Thoracic aorta (tissue), 2 donors: ENCODE measurements around the gene CPN2. TPM values are rescaled to one million over a fixed set of nuclear protein-coding genes. Genes with fewer than 3 reads are reported as not detected.

Experiments
- ATAC-seq: fragments of 150-250 bp; one replicate; pipeline ENCODE4 v1.8.0; 2017; ENCODE audit warnings: low read depth; ENCODE audit not compliant: insufficient number of reproducible peaks, low FRiP score
- DNase-seq: peaks from one replicate; pipeline ENCODE4 v3.0.0-alpha.2; 2020; ENCODE audit warnings: low spot score
- H3K27ac ChIP-seq, 2 donors: fragments of 200-600 bp; sonication (generic); 1 replicate in 1 of 2; 2 replicates in 1 of 2; pipeline ENCODE4 v1.5.1; 2016; ENCODE audit warnings: mild to moderate bottlenecking in 2 of 2, moderate library complexity in 2 of 2
- H3K27me3 ChIP-seq: fragments of 200-600 bp; sonication (generic); replicated peaks from 2 replicates; pipeline ENCODE4 v1.6.0; 2016; ENCODE audit warnings: mild to moderate bottlenecking; ENCODE audit not compliant: insufficient read depth
- H3K36me3 ChIP-seq: fragments of 200-600 bp; sonication (generic); one replicate; pipeline ENCODE4 v1.5.1; 2016
- H3K4me1 ChIP-seq, 2 donors: fragments of 200-600 bp; sonication (generic); 1 replicate in 1 of 2; 2 replicates in 1 of 2; pipeline versions ENCODE4 v1.5.1 to v1.6.0; 2016; ENCODE audit warnings: low read depth in 2 of 2, mild to moderate bottlenecking in 1 of 2; ENCODE audit not compliant: control insufficient read depth in 1 of 2
- H3K4me3 ChIP-seq: fragments of 200-600 bp; sonication (generic); 2 replicates; pipeline ENCODE4 v1.5.1; 2016; ENCODE audit warnings: mild to moderate bottlenecking
- H3K9me3 ChIP-seq: fragments of 200-600 bp; sonication (generic); 2 replicates; pipeline ENCODE4 v1.5.1; 2016
- CTCF ChIP-seq: fragments of 200-600 bp; sonication (generic); IDR thresholded peaks from one replicate; pipeline ENCODE4 v1.5.1; 2019; ENCODE audit warnings: antibody characterized with exemption
- total RNA-seq, 2 donors: library from RNA; depleted of rRNA; stranded (reverse); fragments of >200 nt; gene quantifications; one replicate each; pipeline versions ENCODE4 v1.1.0 to v1.2.3, GENCODE V29; 2016

CPN2 gene
- total RNA-seq, 2 donors from 2014 or later, result not detected

- Histone ChIP-seq H3K27me3 (no peaks in the 10 kb centered on the region), H3K4me3 (no peak overlapping the region), H3K9me3 (no peaks in the 10 kb centered on the region), H3K27ac (no peak overlapping the region), H3K36me3 (no peaks in the 10 kb centered on the region), H3K4me1 (no peaks in the 10 kb centered on the region)
- TF ChIP-seq CTCF, result no peak
- ATAC-seq (no peak), DNase-seq (no peak)
These were observed 25.1 kb upstream of the CPN2 start for GRCh38 chr3:194376241-194376560.

GRCh38 chr3:194375473-194376240, 24.5 kb upstream of the CPN2 start:
- Histone ChIP-seq H3K4me3 (no peak overlapping the region), H3K36me3 (no peaks in the 10 kb centered on the region), H3K9me3 (no peaks in the 10 kb centered on the region), H3K27me3 (no peaks in the 10 kb centered on the region), H3K27ac (no peak overlapping the region), H3K4me1 (no peaks in the 10 kb centered on the region)
- ATAC-seq (no peak), DNase-seq (no peak)
- TF ChIP-seq CTCF, result no peak

GRCh38 chr3:194374935-194375334, 23.8 kb upstream of the CPN2 start:
- H3K4me3 ChIP-seq, result no peak overlapping the region
- no peak for TF ChIP-seq CTCF
- no peaks in the 10 kb centered on the region for H3K36me3 ChIP-seq
- no peaks in the 10 kb centered on the region for H3K9me3 ChIP-seq
- DNase-seq, result no peak
- H3K27me3 ChIP-seq, result no peaks in the 10 kb centered on the region
- ATAC-seq, result no peak
- no peaks in the 10 kb centered on the region for H3K4me1 ChIP-seq
- no peak overlapping the region for H3K27ac ChIP-seq

- ATAC-seq, result no peak
- no peak for DNase-seq
- H3K27ac ChIP-seq, result no peak overlapping the region
- H3K27me3 ChIP-seq, result no peaks in the 10 kb centered on the region
- H3K36me3 ChIP-seq, result no peaks in the 10 kb centered on the region
- H3K9me3 ChIP-seq, result no peaks in the 10 kb centered on the region
- no peak for TF ChIP-seq CTCF
- no peak overlapping the region for H3K4me3 ChIP-seq
- no peaks in the 10 kb centered on the region for H3K4me1 ChIP-seq
These were observed 22.8 kb upstream of the CPN2 start for GRCh38 chr3:194373899-194374298.

- no peak for TF ChIP-seq CTCF
- Histone ChIP-seq H3K36me3 (no peaks in the 10 kb centered on the region), H3K4me3 (no peak overlapping the region), H3K9me3 (no peaks in the 10 kb centered on the region), H3K27ac (no peak overlapping the region), H3K27me3 (no peaks in the 10 kb centered on the region), H3K4me1 (no peaks in the 10 kb centered on the region)
- no peak for DNase-seq
- ATAC-seq, result no peak
These were observed 21.9 kb upstream of the CPN2 start for GRCh38 chr3:194373028-194373427.
